OCI-LY7 (cell line): ENCODE data around the gene VWA7.

Experiments
- CTCF ChIP-seq: fragments of 200-600 bp; sonication (generic); conservative IDR thresholded peaks from 2 replicates; pipeline ENCODE4 v1.5.1; 2014; ENCODE audit warnings: mild to moderate bottlenecking, antibody characterized with exemption, low read length, moderate library complexity, mixed read lengths
- EZH2phosphoT487 ChIP-seq: fragments of 200-600 bp; sonication (generic); IDR thresholded peaks from 2 replicates; pipeline ENCODE4 v1.6.1; 2018; ENCODE audit warnings: low read depth, borderline replicate concordance, mild to moderate bottlenecking, mixed run types, antibody characterized with exemption, low read length, moderate library complexity, mixed read lengths

- TF ChIP-seq CTCF (no peak), EZH2phosphoT487 (no peak)
Observed at GRCh38 chr6:31815025-31815838, 38.1 kb upstream of the VWA7 start, which contains the start of the genes HSPA1A and HSPA1L.
